ENCODE results near the gene CYP4A22. TPM values are rescaled to one million over a fixed set of nuclear protein-coding genes. Genes with fewer than 3 reads are reported as not detected.

CYP4A22 gene
- total RNA-seq, 4 donors from 2014 or later: not detected

- H3K4me3 ChIP-seq: no peak overlapping the region
- peaks cover 7% of the 10 kb centered on the region for H3K27me3 ChIP-seq
- TF ChIP-seq, protein P1, sequence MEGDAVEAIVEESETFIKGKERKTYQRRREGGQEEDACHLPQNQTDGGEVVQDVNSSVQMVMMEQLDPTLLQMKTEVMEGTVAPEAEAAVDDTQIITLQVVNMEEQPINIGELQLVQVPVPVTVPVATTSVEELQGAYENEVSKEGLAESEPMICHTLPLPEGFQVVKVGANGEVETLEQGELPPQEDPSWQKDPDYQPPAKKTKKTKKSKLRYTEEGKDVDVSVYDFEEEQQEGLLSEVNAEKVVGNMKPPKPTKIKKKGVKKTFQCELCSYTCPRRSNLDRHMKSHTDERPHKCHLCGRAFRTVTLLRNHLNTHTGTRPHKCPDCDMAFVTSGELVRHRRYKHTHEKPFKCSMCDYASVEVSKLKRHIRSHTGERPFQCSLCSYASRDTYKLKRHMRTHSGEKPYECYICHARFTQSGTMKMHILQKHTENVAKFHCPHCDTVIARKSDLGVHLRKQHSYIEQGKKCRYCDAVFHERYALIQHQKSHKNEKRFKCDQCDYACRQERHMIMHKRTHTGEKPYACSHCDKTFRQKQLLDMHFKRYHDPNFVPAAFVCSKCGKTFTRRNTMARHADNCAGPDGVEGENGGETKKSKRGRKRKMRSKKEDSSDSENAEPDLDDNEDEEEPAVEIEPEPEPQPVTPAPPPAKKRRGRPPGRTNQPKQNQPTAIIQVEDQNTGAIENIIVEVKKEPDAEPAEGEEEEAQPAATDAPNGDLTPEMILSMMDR (IDR thresholded peaks at IDR 0.05): no peak
- TF ChIP-seq EP300 (IDR thresholded peaks at IDR 0.05) (no peak), POLR2AphosphoS5 (IDR thresholded peaks at IDR 0.05) (no peak), POLR2A (IDR thresholded peaks at IDR 0.05) (no peak)
- H3K9me3 ChIP-seq: no peaks in the 10 kb centered on the region
- 92% methylated on average over 12 of the region's 13 CpGs for WGBS
- no peaks in the 10 kb centered on the region for H3K36me3 ChIP-seq
- DNase-seq (ENCODE audit: low spot score in 2 of 2): no peak
- no peak overlapping the region for H3K27ac ChIP-seq
- peaks cover 31% of the 10 kb centered on the region for H3K4me1 ChIP-seq
These were observed 49.3 kb downstream of the CYP4A22 start for GRCh38 chr1:47186267-47187185.

DNA sequence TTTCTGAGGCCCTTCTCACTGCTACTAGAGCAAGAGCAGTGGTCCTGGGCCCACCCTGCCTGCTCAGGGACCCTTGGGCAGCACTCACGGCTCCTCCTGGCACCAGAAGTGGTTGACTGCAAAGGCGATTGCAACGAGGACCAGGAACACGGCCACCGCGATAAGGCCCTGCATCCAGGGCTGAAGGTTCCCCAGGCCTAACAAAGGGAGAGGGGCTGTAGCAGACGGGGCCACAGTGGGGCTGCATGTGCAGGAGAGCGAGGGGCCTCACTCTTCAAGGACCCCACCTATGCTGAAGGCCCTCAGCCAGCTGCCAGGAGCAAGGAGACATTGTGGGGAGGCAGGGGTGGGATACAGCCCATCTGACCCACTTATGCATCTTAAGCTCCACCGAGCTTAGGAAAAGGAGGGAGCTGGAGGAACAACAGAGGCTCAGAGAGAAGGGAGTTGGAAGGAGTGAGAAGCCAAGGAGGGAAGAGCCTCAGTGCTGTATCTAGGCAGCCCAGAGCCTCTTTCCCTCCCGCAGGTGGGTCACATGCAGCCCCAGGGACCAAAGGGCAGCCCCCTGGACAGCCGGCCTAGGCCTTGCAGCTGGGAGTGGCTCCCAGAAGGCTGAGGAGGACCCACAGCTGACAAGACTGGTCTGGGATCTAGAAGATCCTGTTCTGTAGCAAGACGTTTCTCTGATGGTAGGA is 50.1 kb downstream of the CYP4A22 start:
- peaks cover 39% of the 10 kb centered on the region for H3K4me1 ChIP-seq
- DNase-seq (ENCODE audit: low spot score in 2 of 2): no peak
- H3K36me3 ChIP-seq: no peaks in the 10 kb centered on the region
- H3K9me3 ChIP-seq: no peaks in the 10 kb centered on the region
- H3K27me3 ChIP-seq: peaks cover 3% of the 10 kb centered on the region
- TF ChIP-seq POLR2AphosphoS5 (IDR thresholded peaks at IDR 0.05) (no peak), EP300 (IDR thresholded peaks at IDR 0.05) (no peak), POLR2A (IDR thresholded peaks at IDR 0.05) (no peak)
- TF ChIP-seq, protein P1 (IDR thresholded peaks at IDR 0.05): no peak
- WGBS: 70% methylated on average over 5 of the region's 12 CpGs
- no peak overlapping the region for H3K27ac ChIP-seq
- H3K4me3 ChIP-seq: no peak overlapping the region

GRCh38 chr1:47187926-47188250 is 50.6 kb downstream of the CYP4A22 start:
- H3K36me3 ChIP-seq: no peaks in the 10 kb centered on the region
- no peak overlapping the region for H3K4me3 ChIP-seq
- H3K27ac ChIP-seq: no peak overlapping the region
- no peaks in the 10 kb centered on the region for H3K27me3 ChIP-seq
- H3K4me1 ChIP-seq: peaks cover 44% of the 10 kb centered on the region
- no peaks in the 10 kb centered on the region for H3K9me3 ChIP-seq
- no peak for TF ChIP-seq POLR2AphosphoS5 (IDR thresholded peaks at IDR 0.05)
- TF ChIP-seq EP300 (IDR thresholded peaks at IDR 0.05): no peak
- TF ChIP-seq POLR2A (IDR thresholded peaks at IDR 0.05): no peak
- TF ChIP-seq, protein P1 (IDR thresholded peaks at IDR 0.05): no peak
- 89% methylated on average over 2 of the region's 2 CpGs for WGBS
- DNase-seq (ENCODE audit: low spot score in 2 of 2): no peak

DNA sequence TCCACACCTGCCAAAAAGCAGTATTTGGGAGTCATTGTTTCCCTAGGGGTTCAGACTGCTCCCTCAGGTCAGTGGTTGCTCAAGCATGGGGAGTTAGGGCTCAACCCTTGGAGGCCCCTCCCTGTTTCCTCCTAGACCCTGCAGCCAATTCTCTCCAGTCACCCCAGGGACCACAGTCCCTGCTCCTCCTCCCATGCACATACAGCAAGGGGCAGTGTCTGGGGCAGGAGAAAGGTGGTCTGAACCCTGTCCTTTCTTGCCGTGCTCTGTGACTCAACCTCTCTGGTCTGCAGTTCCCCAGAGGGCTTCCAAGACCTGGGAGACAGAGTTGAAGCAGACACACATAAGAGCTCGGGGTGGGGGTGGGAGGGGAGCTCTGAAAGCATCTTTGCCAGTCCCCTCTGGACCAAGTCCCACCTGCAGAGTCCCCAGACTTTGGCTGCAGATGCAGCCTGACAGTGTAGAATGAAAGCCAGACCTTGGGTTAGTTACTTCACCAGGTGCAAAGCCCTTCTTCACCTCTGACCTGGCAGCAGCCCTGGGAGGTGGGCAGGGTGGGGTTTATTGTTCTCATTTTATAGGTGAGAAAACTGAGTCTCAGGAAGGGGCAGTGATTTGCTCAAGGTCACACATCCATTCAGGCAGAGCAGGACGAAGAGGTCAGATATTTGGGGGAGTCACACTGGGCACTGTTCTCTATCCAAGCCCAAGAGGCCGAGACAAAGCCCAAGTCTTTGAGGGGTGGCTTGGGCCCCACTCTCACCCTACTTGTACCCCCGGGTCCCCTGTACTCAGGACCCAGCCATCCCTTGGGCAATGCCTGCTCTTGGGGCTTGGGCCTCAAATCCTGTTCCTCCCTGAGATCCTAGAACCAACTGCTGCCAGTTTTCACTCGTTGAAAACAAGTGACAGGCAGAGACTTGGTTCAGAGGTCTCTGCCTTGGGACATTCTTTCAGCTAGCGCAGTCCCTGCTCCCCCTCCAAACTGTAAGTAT is 51.8 kb downstream of the CYP4A22 start:
- H3K27ac ChIP-seq: peak overlapping the region; percentile 47
- peak in 1 of 2 donors; percentile 64 for DNase-seq (ENCODE audit: low spot score in 2 of 2)
- H3K36me3 ChIP-seq: no peaks in the 10 kb centered on the region
- 84% methylated on average over 3 of the region's 7 CpGs for WGBS
- H3K4me3 ChIP-seq: peak overlapping the region; percentile 21
- no peaks in the 10 kb centered on the region for H3K27me3 ChIP-seq
- H3K4me1 ChIP-seq: peaks cover 47% of the 10 kb centered on the region
- no peak for TF ChIP-seq POLR2AphosphoS5 (IDR thresholded peaks at IDR 0.05)
- no peak for TF ChIP-seq EP300 (IDR thresholded peaks at IDR 0.05)
- TF ChIP-seq POLR2A (IDR thresholded peaks at IDR 0.05): no peak
- TF ChIP-seq, protein P1 (IDR thresholded peaks at IDR 0.05): no peak
- no peaks in the 10 kb centered on the region for H3K9me3 ChIP-seq
